Stimulated activated CD4-positive, alpha-beta T cell treated with anti-CD3 and anti-CD28 coated beads, TNF-alpha, amount 100 ng/mL, for 48 hours (primary cell): ENCODE measurements around the gene CAPN7.

Experiments used
- DNase-seq, 3 donors: peaks; one replicate each; pipeline ENCODE4 v3.0.0-alpha.2; 2020; ENCODE audit warnings: low read depth in 3 of 3

The CAPN7 gene

DNA sequence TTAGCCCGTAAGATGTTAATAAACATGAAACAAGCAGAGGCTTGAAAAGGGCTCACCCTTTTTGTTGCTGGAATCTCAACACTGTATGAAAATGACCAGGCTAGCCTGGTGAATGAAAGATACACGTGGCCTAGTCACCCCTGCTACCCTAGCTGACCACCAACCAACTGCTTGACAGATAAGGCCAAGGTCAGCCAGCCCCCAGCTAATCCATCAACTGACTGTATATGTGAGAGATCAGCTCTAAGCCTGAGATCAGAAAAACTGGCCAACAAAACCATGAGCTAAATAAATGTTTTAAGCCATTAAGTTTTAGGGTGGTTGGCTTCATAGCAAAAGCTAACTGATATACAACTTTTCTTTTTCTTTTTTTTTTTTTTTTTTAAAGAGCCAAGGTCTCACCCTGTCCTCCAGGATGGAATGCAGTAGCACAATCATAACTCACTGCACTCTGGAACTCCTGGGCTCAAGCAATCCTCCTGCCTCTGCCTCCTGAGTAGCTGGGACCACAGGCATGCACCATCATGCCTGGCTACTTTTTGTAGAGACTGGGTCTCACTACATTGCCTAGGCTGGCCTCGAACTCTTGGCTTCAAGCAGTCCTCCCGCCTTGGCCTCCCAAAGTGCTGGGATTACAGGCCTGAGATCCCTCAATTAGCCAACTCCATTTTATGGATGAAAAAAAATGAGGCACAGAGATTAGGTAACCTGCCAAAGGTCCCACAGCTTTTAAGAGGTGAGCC lies 91.7 kb downstream of the CAPN7 start:
- DNase-seq: no peak

DNA sequence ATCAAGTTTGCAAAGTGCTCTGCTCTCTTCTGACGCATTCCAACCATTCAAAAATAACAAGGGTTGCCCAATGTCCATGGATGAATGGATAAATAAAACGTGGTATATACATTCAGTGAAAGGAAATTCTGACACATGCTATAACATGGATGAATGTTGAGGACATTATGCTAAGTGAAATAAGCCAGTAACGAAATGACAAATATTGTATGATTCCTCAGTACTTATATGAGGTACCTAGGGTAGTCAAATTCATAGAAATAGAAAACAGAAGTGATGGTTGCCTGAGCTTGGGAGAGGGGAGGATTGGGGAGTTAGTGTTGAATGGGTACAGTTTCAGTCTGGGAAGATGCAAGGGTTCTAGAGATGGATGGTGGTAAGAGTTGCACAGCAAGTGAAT lies 92.5 kb downstream of the CAPN7 start:
- no peak for DNase-seq

DNA sequence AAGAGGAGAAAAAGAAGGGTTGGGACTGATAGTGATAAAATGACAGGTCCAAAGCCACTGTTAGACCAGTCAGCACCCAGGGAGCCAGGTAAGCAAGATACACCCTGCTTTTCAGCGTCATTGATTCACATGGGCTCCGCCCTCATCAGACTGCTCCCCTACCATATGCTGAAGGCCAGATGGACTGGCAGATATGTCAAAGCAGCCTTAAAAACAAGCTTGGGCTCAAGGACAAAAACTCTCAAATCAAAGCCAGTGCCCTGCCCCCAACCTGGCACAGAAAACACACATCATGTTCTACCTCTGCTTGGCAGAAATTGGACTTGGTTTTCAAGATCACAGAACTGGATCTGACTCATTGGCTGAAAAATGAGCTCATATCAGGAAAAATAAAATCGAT lies 93.0 kb downstream of the CAPN7 start:
- no peak for DNase-seq

DNA sequence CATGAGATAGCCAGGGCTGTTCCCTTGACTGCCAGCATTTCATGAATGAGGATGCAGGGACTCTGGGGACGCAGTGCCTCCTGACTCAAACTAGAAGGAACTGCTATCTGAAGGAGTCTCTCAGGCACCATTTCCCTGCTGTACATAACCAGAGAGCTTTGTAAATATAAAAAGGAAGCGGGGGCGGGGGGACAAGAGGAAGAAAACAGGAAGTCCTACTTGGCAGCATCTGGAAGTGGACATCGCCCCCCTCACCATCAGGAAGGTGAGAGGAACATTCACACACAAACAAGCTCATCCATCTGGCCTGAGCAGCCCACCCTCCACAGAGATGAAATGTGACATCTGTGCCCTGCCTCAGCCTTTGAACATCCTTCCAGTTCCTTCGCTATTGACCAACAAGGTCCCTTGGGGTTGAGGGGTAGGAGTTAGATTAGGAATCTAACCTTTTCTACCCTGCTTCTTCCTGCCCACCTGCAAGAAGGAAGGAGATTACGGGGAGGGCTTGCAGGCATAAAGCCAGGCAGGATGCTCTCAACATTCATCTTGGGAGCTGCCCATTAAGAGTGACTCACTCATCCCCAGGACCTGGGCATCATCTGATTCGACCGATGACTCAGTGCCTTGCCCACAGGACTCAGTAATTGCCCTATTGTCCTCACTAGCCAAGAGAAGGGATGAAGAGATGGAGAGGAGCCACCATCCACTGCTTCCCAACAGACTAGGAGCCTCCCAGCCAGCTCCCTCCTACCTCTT lies 94.5 kb downstream of the CAPN7 start:
- DNase-seq: no peak

DNA sequence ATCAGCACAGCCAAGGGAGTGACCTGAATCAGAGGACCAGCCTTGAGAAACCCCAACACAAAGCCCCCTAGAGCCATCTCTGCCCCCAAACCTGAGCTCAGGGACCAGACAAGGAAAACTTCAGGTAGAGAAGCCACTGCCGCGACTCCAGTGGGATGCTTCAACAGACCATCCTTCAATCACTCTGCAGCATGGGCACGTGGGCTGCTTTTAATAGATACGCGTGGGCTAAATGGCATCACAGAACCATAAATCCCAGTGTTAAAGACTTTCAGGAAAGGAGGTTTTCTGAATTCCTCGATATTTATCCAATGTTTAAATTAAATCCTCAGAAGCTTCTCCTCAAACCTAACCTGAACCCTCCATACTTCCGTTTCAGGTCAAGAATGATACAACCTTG lies 95.7 kb downstream of the CAPN7 start:
- no peak for DNase-seq
